Mesothelial cell of epicardium (in vitro differentiated cells): ENCODE measurements around the gene COX7A1. TPM values are rescaled to one million over a fixed set of nuclear protein-coding genes. Genes with fewer than 3 reads are reported as not detected.
"Not testable (repeated sequence)": the region's sequence is repeated elsewhere in the genome, so short reads cannot be mapped to it uniquely, and the experiment has no call there.

Experiments used
- DNase-seq, 2 experiments: peaks; one replicate each; pipeline ENCODE4 v3.0.0; 2021; ENCODE audit warnings: low spot score in 2 of 2; ENCODE audit not compliant: unreplicated experiment in 2 of 2
- H3K27ac Mint-ChIP-seq: 2 replicates; pipeline ENCODE4 v1.8.0; 2021; ENCODE audit warnings: mixed read lengths
- H3K27me3 Mint-ChIP-seq: 2 replicates; pipeline ENCODE4 v1.8.0; 2021; ENCODE audit warnings: low read depth, mixed read lengths
- H3K36me3 Mint-ChIP-seq: 2 replicates; pipeline ENCODE4 v1.8.0; 2021; ENCODE audit warnings: mixed read lengths
- H3K4me1 Mint-ChIP-seq: 2 replicates; pipeline ENCODE4 v1.8.0; 2021; ENCODE audit warnings: mixed read lengths
- H3K4me3 Mint-ChIP-seq: 2 replicates; pipeline ENCODE4 v1.8.0; 2021; ENCODE audit warnings: mild to moderate bottlenecking, moderate library complexity, mixed read lengths
- H3K9me3 Mint-ChIP-seq: 2 replicates; pipeline ENCODE4 v1.8.0; 2021; ENCODE audit warnings: mixed read lengths
- CTCF ChIP-seq: fragments of 200-600 bp; sonication (generic); IDR thresholded peaks from one replicate; pipeline ENCODE4 v1.5.0; 2021; ENCODE audit warnings: antibody characterized with exemption; ENCODE audit not compliant: unreplicated experiment
- total RNA-seq: library from RNA; stranded (reverse); gene quantifications from 3 replicates; pipeline ENCODE4 v1.2.1, GENCODE V29; 2021

COX7A1 gene
- total RNA-seq, 1 donor from 2014 or later: not detected

GRCh38 chr19:36182612-36183244 is 30.5 kb upstream of the COX7A1 start:
- DNase-seq: no peak
- H3K4me3 Mint-ChIP-seq: no peak overlapping the region
- H3K36me3 Mint-ChIP-seq: peaks cover 8% of the 10 kb centered on the region
- H3K27me3 Mint-ChIP-seq: no peaks in the 10 kb centered on the region
- TF ChIP-seq CTCF: no peak
- H3K27ac Mint-ChIP-seq: peak overlapping the region; percentile 91
- peaks cover 12% of the 10 kb centered on the region for H3K4me1 Mint-ChIP-seq
- H3K9me3 Mint-ChIP-seq: no peaks in the 10 kb centered on the region

GRCh38 chr19:36179077-36179476 is 26.8 kb upstream of the COX7A1 start:
- not testable (repeated sequence) for H3K27ac Mint-ChIP-seq

GRCh38 chr19:36173846-36174245 is 21.6 kb upstream of the COX7A1 start:
- not testable (repeated sequence) for H3K27ac Mint-ChIP-seq, DNase-seq, H3K36me3 Mint-ChIP-seq, H3K4me3 Mint-ChIP-seq, H3K27me3 Mint-ChIP-seq, H3K9me3 Mint-ChIP-seq
- peaks cover 12% of the 10 kb centered on the region for H3K4me1 Mint-ChIP-seq

More at GRCh38 chr19:36179077-36179476, 26.8 kb upstream of the COX7A1 start:
- DNase-seq, H3K4me3 Mint-ChIP-seq, H3K9me3 Mint-ChIP-seq, H3K27me3 Mint-ChIP-seq: not testable (repeated sequence)
- H3K4me1 Mint-ChIP-seq: peaks cover 12% of the 10 kb centered on the region
- H3K36me3 Mint-ChIP-seq: peaks cover 13% of the 10 kb centered on the region

GRCh38 chr19:36172852-36173251 is 20.6 kb upstream of the COX7A1 start:
- no peak for DNase-seq
- H3K4me1 Mint-ChIP-seq: peaks cover 12% of the 10 kb centered on the region
- H3K36me3 Mint-ChIP-seq: peaks cover 6% of the 10 kb centered on the region
- H3K27me3 Mint-ChIP-seq: no peaks in the 10 kb centered on the region
- peaks cover 7% of the 10 kb centered on the region for H3K9me3 Mint-ChIP-seq
- TF ChIP-seq CTCF: no peak
- H3K4me3 Mint-ChIP-seq: no peak overlapping the region
- H3K27ac Mint-ChIP-seq: no peak overlapping the region

GRCh38 chr19:36169084-36169760 is 17.0 kb upstream of the COX7A1 start:
- Mint-ChIP-seq H3K36me3 (peaks cover 4% of the 10 kb centered on the region), H3K9me3 (no peaks in the 10 kb centered on the region), H3K4me1 (peaks cover 12% of the 10 kb centered on the region), H3K27ac (peak overlapping the region; percentile 9), H3K27me3 (no peaks in the 10 kb centered on the region), H3K4me3 (no peak overlapping the region)
- no peak for TF ChIP-seq CTCF
- no peak for DNase-seq

- Mint-ChIP-seq H3K4me3 (no peak overlapping the region), H3K27me3 (no peaks in the 10 kb centered on the region), H3K36me3 (peaks cover 21% of the 10 kb centered on the region), H3K27ac (no peak overlapping the region), H3K4me1 (no peaks in the 10 kb centered on the region), H3K9me3 (no peaks in the 10 kb centered on the region)
- TF ChIP-seq CTCF: no peak
- no peak for DNase-seq
These were observed 11.6 kb upstream of the COX7A1 start for GRCh38 chr19:36163813-36164212.
